WTC11 (cell line): Measurements from ENCODE around the gene GLIPR2.
"Not testable (repeated sequence)": the region's sequence is repeated elsewhere in the genome, so short reads cannot be mapped to it uniquely, and the experiment has no call there.

Experiments used
- CBFB ChIP-seq: sonication (generic); formaldehyde crosslinking; IDR thresholded peaks from 2 replicates; pipeline ENCODE4 v1.8.1; 2022; ENCODE audit warnings: mild to moderate bottlenecking, low read depth, missing genetic modification reagents
- RELA ChIP-seq: sonication (generic); formaldehyde crosslinking; IDR thresholded peaks from 2 replicates; pipeline ENCODE4 v1.8.1; 2022; ENCODE audit warnings: missing genetic modification reagents, mild to moderate bottlenecking, borderline replicate concordance
- TP53 ChIP-seq: sonication (generic); formaldehyde crosslinking; IDR thresholded peaks from 2 replicates; pipeline ENCODE4 v1.8.1; 2023; ENCODE audit warnings: mild to moderate bottlenecking, missing genetic modification reagents
- TF ChIP-seq, protein P1 (sequence below): fragments of 200-600 bp; IDR thresholded peaks from 2 replicates; pipeline ENCODE4 v1.8.0; 2022; ENCODE audit warnings: antibody characterized with exemption

- TF ChIP-seq TP53; CBFB (CRISPR knock-in tag); RELA: not testable (repeated sequence)
- TF ChIP-seq, protein P1, sequence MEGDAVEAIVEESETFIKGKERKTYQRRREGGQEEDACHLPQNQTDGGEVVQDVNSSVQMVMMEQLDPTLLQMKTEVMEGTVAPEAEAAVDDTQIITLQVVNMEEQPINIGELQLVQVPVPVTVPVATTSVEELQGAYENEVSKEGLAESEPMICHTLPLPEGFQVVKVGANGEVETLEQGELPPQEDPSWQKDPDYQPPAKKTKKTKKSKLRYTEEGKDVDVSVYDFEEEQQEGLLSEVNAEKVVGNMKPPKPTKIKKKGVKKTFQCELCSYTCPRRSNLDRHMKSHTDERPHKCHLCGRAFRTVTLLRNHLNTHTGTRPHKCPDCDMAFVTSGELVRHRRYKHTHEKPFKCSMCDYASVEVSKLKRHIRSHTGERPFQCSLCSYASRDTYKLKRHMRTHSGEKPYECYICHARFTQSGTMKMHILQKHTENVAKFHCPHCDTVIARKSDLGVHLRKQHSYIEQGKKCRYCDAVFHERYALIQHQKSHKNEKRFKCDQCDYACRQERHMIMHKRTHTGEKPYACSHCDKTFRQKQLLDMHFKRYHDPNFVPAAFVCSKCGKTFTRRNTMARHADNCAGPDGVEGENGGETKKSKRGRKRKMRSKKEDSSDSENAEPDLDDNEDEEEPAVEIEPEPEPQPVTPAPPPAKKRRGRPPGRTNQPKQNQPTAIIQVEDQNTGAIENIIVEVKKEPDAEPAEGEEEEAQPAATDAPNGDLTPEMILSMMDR: not testable (repeated sequence)
Observed at GRCh38 chr9:36131666-36132065, 4.9 kb upstream of the GLIPR2 start.
